C4-2B (cell line): ENCODE measurements around the gene MARF1.

Experiments
- CTCF ChIP-seq: fragments of 450-650 bp; conservative IDR thresholded peaks from 2 replicates; pipeline ENCODE4 v1.5.1; 2017; ENCODE audit warnings: mild to moderate bottlenecking
- ZFX ChIP-seq: fragments of 450-650 bp; IDR thresholded peaks from 2 replicates; pipeline ENCODE4 v1.6.1; 2017

DNA sequence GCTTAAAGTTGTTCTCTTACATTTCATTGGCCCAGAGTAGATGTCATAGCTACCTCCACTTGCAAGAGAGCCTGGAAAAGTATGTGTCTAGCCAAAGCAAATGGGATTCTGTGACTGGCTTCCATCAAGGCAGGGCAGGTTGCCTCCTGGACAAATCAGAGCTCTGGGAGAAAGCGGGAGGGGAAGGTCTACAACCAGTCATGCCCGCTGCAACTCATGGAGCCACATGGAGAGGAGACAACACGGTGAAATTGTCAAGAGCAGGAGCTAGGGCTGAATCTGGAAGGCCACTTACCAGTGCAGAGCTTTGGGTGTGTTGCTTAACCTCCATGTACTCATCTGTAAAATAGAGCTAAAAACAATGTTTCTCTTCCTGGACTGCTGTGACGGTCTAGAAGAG is 83.8 kb downstream of the MARF1 start:
- TF ChIP-seq CTCF (no peak), ZFX (no peak)
